GM04503 (cell line): ENCODE results near the gene RGS4.

ENCODE experiments used
- DNase-seq: peaks from one replicate; pipeline ENCODE4 v3.0.0-alpha.2; 2012; ENCODE audit warnings: low read depth

RGS4 gene

DNA sequence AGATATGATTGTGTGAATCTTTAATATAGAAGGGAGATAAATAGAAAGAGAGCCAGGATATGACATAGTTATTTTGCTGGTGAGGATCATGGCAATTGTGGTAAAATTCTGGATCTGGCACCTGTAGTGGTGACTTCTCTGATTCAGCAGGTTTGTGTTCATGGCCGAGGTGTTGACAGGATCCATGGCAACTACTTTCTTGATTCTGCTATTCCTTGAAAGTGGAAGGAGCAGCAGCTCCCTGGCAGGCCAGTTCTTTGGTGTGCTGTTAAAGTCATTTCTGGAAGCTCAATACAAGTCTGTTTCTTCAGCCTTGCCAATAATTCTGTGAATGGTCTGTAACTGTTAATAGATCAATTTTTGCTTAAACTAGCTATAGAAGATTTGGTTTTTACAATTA lies 33.4 kb downstream of the RGS4 start:
- DNase-seq: no peak

DNA sequence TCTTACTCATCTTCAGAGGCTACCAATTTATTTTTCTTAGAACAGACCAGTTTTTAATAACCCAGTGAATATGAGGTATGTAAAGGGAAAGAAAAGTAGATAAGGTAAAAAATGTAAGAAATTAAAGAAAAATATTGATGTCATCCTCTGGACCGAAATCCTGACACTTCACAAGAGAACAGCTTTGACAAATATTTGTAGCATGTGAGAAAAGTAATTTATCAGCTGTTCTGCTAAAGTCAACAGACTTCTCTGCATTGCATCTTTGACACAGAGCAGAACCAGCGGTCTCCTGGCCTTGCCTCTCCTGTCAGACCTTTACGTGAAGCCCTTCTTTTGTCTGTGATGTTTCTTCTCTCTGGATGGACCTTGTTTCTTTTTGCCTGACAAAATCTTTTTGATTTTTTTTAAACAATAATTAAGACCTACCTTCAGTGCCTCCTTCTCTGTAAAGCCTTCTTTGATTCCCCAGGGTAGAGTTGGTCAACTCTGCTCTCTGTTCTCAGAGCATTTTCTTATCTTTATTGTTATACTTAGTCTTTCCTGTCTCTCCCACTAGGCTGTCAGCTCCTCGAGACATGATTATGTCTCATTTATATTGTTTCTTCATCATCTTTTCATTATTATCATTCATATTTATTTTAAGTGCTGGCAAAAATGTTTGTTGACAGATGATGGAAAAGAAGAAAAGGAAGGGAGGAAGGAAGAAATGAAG lies 35.4 kb downstream of the RGS4 start:
- DNase-seq: no peak

DNA sequence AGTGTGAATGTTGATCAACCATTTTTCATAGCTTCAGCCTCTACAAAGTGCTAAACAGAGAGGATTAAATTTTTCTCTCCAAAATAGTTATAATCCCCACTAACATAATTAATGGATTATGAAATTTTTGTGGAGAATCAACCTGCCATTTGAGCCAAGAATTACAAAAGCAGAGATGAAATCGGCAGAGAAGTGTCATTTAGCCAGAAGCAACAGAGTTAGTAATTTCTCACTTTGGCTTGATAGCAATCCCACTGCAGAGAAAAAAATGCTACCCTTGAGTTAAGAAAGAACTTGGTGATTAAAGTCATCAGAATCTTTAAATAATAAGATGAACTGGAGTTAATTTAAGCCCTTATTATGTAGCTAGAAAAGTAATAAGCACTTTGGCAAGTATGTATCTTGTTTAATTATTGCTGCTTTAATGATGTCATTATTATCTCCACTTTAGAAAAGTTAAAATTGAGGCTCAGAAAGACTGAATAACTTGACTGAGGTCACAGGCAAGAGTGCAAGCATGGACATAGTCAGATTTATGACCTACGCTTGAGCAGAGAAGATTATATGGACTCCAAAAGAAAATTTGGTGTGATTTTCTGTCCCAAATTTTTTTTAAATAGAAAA lies 37.3 kb downstream of the RGS4 start:
- DNase-seq: no peak

DNA sequence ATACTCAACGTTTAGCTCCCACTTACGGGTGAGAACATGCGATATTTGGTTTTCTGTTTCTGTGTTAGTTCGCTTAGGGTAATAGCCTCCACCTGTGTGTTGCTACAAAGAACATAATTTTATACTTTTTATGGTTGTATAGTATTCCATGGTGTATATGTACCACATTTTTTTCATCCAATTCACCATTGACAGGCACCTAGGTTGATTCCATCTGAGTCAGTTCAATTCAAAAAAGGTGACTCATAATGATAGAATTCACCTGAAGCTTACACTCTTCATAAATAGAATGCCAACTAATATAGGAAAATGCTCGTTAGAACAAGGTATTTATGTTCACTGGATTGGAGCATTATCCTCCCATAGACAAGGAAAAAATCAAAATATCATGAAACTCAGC lies 38.5 kb downstream of the RGS4 start:
- DNase-seq: no peak

DNA sequence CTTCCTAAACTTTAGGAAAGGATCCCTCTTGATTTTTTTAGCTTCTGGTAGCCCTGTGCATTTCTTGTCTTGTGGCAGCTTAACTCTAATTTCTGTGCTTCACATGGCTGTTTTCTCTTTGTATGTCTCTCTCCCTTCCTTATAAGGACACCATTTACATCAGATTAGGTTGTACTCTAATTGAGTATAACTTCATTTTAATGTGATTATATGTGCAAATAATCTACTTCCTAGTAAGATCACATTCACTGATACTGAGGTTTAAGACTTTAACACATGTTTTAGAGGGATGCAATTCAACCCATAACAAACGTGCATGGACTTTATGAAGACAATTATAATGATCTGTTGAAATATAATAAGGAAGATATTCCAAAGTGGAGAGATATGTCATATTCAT lies 46.7 kb downstream of the RGS4 start:
- DNase-seq: no peak

DNA sequence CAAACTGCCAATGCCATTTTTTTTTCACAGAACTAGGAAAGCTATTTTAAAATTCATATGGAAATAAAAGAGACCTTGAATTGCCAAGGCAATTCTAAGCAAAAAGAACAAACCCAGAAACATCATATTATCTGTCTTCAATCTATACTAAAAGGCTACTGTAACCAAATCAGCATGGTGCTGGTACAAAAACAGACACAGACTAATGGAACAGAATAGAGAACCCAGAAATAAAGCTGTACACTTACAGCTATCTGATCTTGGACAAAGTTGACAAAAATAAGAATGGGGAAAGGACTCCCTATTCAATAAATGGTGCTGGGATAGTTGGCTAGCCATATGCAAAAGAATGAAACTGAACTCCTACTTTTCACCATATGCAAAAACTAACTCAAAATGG lies 50.5 kb downstream of the RGS4 start:
- no peak for DNase-seq

DNA sequence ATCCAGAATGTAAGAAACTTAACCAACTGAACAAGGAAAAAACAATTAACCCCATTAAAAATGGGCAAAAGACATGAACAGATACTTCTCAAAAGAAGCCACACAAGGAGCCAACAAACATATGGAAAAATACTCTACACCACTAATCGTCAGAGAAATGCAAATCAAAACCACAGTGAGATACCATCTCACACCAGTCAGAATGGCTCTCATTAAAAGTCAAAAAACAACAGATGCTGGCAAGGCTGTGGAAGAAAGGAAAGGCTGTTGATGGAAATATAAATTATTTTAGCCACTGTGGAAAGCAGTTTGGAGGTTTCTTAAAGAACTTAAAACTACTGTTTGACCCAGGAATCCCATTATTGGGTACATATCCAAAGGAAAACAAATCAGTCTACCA lies 51.2 kb downstream of the RGS4 start:
- DNase-seq: no peak

DNA sequence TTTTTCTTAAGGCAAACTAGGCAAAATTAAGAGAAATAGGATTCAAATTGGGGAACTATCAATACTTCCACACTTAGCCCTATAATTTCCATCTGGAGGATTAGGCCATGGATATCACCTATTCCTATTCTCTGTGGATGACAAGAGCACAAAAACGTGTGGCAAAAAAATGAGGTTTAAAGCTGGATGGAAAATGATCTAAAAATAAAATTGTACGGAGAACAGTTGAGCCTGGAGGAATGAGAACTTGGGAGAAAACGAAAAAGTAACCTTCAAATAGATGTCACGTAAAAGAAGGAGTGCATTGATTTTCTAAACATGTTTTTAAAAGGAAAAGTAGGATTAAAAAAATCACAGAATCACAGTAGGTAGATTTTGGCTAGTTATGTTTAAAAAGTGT lies 55.7 kb downstream of the RGS4 start:
- DNase-seq: no peak
